OCI-LY7 (cell line): Measurements from ENCODE around the gene UQCRC1. TPM values are rescaled to one million over a fixed set of nuclear protein-coding genes. Genes with fewer than 3 reads are reported as not detected.

ENCODE experiments used
- BruUV-seq: library from RNA; stranded (reverse); fragments of 400-500 nt; replicated peaks from 2 replicates; lab custom pipeline; 2021; lab: Mats Ljungman, UMichigan
- CTCF ChIA-PET: fragments of 300-600 bp; sonication (Branson Sonifier 250); formaldehyde crosslinking; loops from one replicate; lab custom pipeline; 2022; ENCODE audit warnings: antibody characterized with exemption; ENCODE audit not compliant: unreplicated experiment; lab: Charles Lee
- POLR2A ChIA-PET: fragments of 300-600 bp; sonication (Branson Sonifier 250); formaldehyde crosslinking; loops from one replicate; lab custom pipeline; 2022; ENCODE audit warnings: antibody characterized with exemption; lab: Charles Lee
- DNase-seq: peaks from one replicate; pipeline ENCODE4 v3.0.0-alpha.2; 2015; ENCODE audit warnings: low spot score
- H2AFZ ChIP-seq: fragments of 200-600 bp; sonication (generic), shearing (Covaris generic); 2 replicates; pipeline ENCODE4 v1.6.1; 2014; ENCODE audit warnings: mild to moderate bottlenecking, antibody characterized with exemption, low read length, moderate library complexity
- H3K27ac ChIP-seq: fragments of 200-600 bp; sonication (generic); 2 replicates; pipeline ENCODE4 v1.5.1; 2014; ENCODE audit warnings: mixed run types, low read depth, mild to moderate bottlenecking, moderate library complexity, low read length, inconsistent platforms; ENCODE audit not compliant: poor library complexity, severe bottlenecking
- H3K36me3 ChIP-seq: fragments of 200-600 bp; sonication (generic); 2 replicates; pipeline ENCODE4 v1.6.1; 2014; ENCODE audit warnings: mild to moderate bottlenecking, antibody characterized with exemption, low read length, moderate library complexity, mixed read lengths; ENCODE audit not compliant: insufficient read depth
- H3K4me1 ChIP-seq: fragments of 200-600 bp; sonication (generic); 2 replicates; pipeline ENCODE4 v1.5.1; 2014; ENCODE audit warnings: mild to moderate bottlenecking, low read length; ENCODE audit not compliant: insufficient read depth, poor library complexity, severe bottlenecking
- H3K4me2 ChIP-seq: fragments of 200-600 bp; sonication (generic); 2 replicates; pipeline ENCODE4 v1.6.1; 2014; ENCODE audit warnings: mild to moderate bottlenecking, low read length
- H3K4me3 ChIP-seq: fragments of 200-600 bp; sonication (generic); 2 replicates; pipeline ENCODE4 v1.5.1; 2014; ENCODE audit warnings: mild to moderate bottlenecking, low read depth, low read length; ENCODE audit not compliant: poor library complexity, severe bottlenecking
- H3K79me2 ChIP-seq: fragments of 200-600 bp; sonication (generic); 2 replicates; pipeline ENCODE4 v1.6.1; 2016; ENCODE audit warnings: low read depth, mild to moderate bottlenecking, low read length, moderate library complexity, mixed read lengths; ENCODE audit not compliant: insufficient read depth
- H3K9me2 ChIP-seq: fragments of 200-600 bp; sonication (generic); 2 replicates; pipeline ENCODE4 v1.6.1; 2016; ENCODE audit warnings: mild to moderate bottlenecking, low read length, mixed read lengths; ENCODE audit not compliant: insufficient read depth
- H3K9me3 ChIP-seq: fragments of 200-600 bp; sonication (generic); 2 replicates; pipeline ENCODE4 v1.6.1; 2014; ENCODE audit warnings: mild to moderate bottlenecking, mixed run types, low read length, mixed read lengths
- H4K20me1 ChIP-seq: fragments of 200-600 bp; sonication (generic); 2 replicates; pipeline ENCODE4 v1.6.1; 2014; ENCODE audit warnings: mild to moderate bottlenecking, antibody characterized with exemption, low read length, moderate library complexity, mixed read lengths; ENCODE audit not compliant: insufficient read depth
- CTCF ChIP-seq: fragments of 200-600 bp; sonication (generic); conservative IDR thresholded peaks from 2 replicates; pipeline ENCODE4 v1.5.1; 2014; ENCODE audit warnings: mild to moderate bottlenecking, antibody characterized with exemption, low read length, moderate library complexity, mixed read lengths
- EZH2phosphoT487 ChIP-seq: fragments of 200-600 bp; sonication (generic); IDR thresholded peaks from 2 replicates; pipeline ENCODE4 v1.6.1; 2018; ENCODE audit warnings: low read depth, borderline replicate concordance, mild to moderate bottlenecking, mixed run types, antibody characterized with exemption, low read length, moderate library complexity, mixed read lengths
- intact Hi-C: fragments of 100-400 bp; cut with micrococcal nuclease; formaldehyde crosslinking; loops from one replicate; pipeline ENCODE4 v1.10.0; 2022; ENCODE audit not compliant: unreplicated experiment
- total RNA-seq, 2 experiments: library from RNA; depleted of rRNA in 1 of 2; stranded (reverse); fragments of >200 nt in 1 of 2; shearing (Covaris generic) in 1 of 2; gene quantifications; 2 replicates each; pipeline ENCODE4 v1.2.3, GENCODE V29; 2014 to 2022

The UQCRC1 gene
- total RNA-seq, 2 experiments from 2014 or later, result 125 to 194 TPM

DNA sequence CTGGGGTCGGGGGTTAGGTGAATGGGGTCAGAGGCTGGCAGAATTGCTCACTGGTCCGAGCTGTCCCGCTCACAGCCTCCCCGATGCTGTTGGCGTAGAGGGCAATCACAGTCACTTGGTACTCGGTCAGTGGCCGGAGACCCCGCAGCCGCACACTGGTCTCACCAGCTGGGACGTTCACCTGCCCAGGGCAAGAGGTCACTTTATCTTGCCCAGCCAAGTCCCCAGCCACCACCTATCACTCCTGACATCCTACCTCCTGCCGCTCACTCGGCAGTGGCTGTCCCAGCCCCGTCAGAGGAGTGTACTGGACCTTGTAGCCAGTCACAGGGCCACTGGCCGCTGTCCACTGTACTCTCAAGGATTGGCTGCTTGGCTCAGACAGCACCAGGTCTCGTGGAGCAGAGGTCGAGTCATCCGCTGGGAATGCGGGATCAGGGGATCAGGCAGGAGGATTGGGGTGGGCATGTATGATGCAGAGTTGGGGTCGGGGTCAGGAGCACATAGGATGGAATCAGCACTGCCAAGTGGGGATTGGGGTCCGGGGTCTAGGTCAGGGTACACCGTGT, 16.8 kb downstream of the UQCRC1 start:
- no peaks in the 10 kb centered on the region for H3K9me2 ChIP-seq
- H3K27ac ChIP-seq, result no peak overlapping the region
- H3K4me3 ChIP-seq, result no peak overlapping the region
- no peak for DNase-seq
- no peaks in the 10 kb centered on the region for H4K20me1 ChIP-seq
- intact Hi-C loops, result no loop called here
- no TSS peak for BruUV-seq
- no peak for TF ChIP-seq EZH2phosphoT487
- TF ChIP-seq CTCF, result no peak
- no peak overlapping the region for H2AFZ ChIP-seq
- no peak overlapping the region for H3K4me2 ChIP-seq
- ChIA-PET CTCF (no interaction called here), POLR2A (no interaction called here)
- H3K79me2 ChIP-seq, result no peaks in the 10 kb centered on the region
- peaks cover 5% of the 10 kb centered on the region; the same call in 1 of the 2 replicates for H3K36me3 ChIP-seq
- no peaks in the 10 kb centered on the region for H3K9me3 ChIP-seq
- H3K4me1 ChIP-seq, result no peaks in the 10 kb centered on the region

DNA sequence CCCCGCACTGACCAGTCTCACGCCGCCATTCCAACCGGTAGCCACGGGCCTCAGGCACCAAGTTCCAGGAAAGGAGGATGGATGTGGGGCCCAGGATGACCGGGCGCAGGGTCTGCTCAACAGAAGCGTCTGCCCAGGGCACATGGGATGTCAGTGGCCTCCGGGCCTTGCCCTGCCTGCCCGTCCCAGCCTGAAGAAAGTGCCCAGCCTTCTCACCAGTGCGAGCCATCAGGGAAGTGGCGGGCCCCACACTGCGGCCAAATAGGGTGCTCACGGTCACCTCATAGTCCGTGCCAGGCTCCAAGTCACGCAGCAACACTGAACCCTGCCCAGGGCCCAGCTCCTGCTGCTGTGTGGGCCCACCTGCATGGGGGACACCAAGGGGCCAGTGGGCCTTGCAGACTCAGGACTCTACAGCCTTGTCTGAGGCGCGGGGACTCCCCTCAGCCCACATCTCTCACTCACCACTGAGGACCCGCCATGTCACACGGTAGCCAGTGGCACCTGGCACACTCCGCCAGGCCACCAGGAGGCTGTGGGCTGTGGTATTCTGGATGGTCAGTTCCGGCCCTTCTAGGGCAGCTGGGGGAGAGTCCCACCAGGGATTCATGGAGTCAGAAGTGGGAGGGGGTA, 17.4 kb downstream of the UQCRC1 start:
- no peaks in the 10 kb centered on the region for H3K9me3 ChIP-seq
- DNase-seq, result no peak
- H2AFZ ChIP-seq, result no peak overlapping the region
- no TSS peak for BruUV-seq
- H3K4me3 ChIP-seq, result no peak overlapping the region
- CTCF ChIA-PET, result no interaction called here
- TF ChIP-seq CTCF, result no peak
- TF ChIP-seq EZH2phosphoT487, result no peak
- POLR2A ChIA-PET, result no interaction called here
- no peaks in the 10 kb centered on the region for H3K9me2 ChIP-seq
- H3K27ac ChIP-seq, result no peak overlapping the region
- H3K36me3 ChIP-seq, result no peaks in the 10 kb centered on the region
- intact Hi-C loops, result no loop called here
- no peaks in the 10 kb centered on the region for H3K4me1 ChIP-seq
- H3K4me2 ChIP-seq, result no peak overlapping the region
- H4K20me1 ChIP-seq, result no peaks in the 10 kb centered on the region
- H3K79me2 ChIP-seq, result no peaks in the 10 kb centered on the region

GRCh38 chr3:48591436-48591835, 18.0 kb downstream of the UQCRC1 start:
- H2AFZ ChIP-seq, result no peak overlapping the region
- no TSS peak for BruUV-seq
- no peak overlapping the region for H3K4me2 ChIP-seq
- TF ChIP-seq CTCF (no peak), EZH2phosphoT487 (no peak)
- no peak overlapping the region for H3K27ac ChIP-seq
- ChIA-PET CTCF (no interaction called here), POLR2A (no interaction called here)
- no peak for DNase-seq
- no peaks in the 10 kb centered on the region for H3K79me2 ChIP-seq
- H3K4me1 ChIP-seq, result no peaks in the 10 kb centered on the region
- H3K36me3 ChIP-seq, result no peaks in the 10 kb centered on the region
- H3K4me3 ChIP-seq, result no peak overlapping the region
- intact Hi-C loops, result no loop called here
- no peaks in the 10 kb centered on the region for H3K9me2 ChIP-seq
- no peaks in the 10 kb centered on the region for H4K20me1 ChIP-seq
- H3K9me3 ChIP-seq, result no peaks in the 10 kb centered on the region
